HG03108 (cell line): Measurements from ENCODE around the gene TAF11L13.

Source experiments
- ATAC-seq: cut with Tn5 transposase; IDR thresholded peaks from one replicate; pipeline ENCODE4 v1.9.1; 2021; ENCODE audit warnings: moderate library complexity; ENCODE audit not compliant: unreplicated experiment

The TAF11L13 gene

DNA sequence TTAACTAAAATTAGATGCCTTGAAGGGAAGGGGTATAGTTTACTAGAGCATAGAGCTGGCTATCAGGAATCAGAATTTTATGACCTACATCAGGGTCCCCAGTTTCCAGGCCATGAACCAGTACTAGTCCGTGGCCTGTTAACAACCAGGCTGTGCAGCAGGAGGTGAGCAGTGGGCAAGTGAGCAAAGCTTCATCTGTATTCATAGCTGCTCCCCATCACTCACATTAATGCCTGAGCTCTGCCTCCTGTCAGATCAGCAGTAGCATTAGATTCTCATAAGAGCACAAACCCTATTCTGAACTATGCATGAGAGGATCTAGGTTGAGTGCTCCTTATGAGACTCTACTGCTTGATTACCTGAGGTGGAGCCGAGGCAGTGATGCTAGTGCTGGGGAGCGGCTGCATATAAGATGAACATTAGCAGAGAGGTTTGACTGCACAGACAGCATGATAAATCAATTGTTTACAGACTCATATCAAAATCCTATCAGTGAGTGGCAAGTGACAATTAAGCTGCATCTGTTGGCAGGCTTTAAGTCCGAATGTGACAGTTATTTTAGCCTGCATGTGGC, 47.0 kb downstream of the TAF11L13 start:
- no peak for ATAC-seq

DNA sequence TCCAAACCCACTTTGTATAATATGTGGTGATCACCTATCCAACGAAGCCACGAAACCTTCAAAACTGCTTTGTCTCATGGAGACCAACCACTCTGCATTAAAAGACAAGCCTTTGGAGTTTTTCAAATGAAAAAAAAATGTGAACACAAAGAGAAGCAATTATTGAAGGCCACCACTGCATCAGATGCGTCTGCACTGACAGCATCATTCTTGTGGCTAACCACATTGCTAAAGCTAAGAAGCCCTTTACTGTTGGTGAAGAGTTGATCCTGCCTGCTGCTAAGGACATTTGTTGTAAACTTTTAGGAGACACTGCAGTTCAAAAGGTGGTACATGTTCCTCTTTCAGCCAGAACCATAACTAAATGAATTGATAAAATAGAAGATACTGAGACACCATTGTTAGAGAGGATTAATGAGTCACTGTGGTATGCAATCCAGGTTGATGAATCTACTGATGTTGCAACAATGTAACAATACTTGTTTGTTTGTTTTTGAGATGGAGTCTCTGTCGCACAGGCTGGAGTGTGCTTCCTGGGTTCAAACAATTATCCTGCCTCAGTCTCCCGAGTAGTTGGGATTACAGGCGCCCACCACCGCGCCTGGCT, 47.8 kb downstream of the TAF11L13 start:
- ATAC-seq = no peak

DNA sequence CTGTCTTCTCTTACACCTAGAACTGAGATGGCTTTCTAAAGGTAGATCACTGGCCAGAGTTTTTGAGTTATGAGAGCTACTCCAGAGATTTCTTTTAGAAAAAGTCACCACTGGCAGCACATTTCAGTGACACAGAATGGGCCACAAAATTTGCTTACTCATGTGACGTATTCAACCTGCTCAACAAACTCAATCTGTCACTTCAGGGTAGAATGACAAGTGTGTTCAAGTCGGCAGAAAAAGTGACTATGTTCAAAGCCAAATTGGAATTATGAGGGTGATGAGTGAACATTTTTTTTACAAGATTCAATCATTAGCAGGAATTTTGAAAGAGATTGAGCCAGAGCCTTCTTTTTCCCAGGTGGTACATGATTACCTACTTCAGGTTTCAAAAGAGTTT, 48.8 kb downstream of the TAF11L13 start:
- no peak for ATAC-seq
